ENCODE measurements around the gene TYR.
"Not testable (repeated sequence)": the region's sequence is repeated elsewhere in the genome, so short reads cannot be mapped to it uniquely, and the experiment has no call there.

DNA sequence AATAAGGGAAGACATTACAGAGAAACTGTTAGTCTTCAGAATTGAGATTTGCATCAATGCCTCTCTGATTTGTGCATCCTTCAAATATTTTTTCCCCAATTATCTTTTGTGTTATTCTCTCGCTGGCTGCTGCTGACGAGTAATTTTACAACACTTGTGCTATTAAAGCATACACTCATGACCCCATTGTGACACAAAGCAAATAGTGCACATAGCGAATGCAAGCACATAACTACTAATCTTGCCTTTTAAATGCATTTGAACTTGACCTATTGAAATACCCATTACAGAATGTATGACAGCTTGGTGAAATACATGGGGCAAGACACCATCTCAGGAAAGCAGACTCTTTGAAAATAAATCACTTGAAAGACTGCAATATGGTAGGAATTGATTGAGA is 132.9 kb downstream of the TYR start:
- TF ChIP-seq, protein P1, sequence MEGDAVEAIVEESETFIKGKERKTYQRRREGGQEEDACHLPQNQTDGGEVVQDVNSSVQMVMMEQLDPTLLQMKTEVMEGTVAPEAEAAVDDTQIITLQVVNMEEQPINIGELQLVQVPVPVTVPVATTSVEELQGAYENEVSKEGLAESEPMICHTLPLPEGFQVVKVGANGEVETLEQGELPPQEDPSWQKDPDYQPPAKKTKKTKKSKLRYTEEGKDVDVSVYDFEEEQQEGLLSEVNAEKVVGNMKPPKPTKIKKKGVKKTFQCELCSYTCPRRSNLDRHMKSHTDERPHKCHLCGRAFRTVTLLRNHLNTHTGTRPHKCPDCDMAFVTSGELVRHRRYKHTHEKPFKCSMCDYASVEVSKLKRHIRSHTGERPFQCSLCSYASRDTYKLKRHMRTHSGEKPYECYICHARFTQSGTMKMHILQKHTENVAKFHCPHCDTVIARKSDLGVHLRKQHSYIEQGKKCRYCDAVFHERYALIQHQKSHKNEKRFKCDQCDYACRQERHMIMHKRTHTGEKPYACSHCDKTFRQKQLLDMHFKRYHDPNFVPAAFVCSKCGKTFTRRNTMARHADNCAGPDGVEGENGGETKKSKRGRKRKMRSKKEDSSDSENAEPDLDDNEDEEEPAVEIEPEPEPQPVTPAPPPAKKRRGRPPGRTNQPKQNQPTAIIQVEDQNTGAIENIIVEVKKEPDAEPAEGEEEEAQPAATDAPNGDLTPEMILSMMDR (IDR thresholded peaks at IDR 0.05) = not testable (repeated sequence)
- TF ChIP-seq, protein P2, sequence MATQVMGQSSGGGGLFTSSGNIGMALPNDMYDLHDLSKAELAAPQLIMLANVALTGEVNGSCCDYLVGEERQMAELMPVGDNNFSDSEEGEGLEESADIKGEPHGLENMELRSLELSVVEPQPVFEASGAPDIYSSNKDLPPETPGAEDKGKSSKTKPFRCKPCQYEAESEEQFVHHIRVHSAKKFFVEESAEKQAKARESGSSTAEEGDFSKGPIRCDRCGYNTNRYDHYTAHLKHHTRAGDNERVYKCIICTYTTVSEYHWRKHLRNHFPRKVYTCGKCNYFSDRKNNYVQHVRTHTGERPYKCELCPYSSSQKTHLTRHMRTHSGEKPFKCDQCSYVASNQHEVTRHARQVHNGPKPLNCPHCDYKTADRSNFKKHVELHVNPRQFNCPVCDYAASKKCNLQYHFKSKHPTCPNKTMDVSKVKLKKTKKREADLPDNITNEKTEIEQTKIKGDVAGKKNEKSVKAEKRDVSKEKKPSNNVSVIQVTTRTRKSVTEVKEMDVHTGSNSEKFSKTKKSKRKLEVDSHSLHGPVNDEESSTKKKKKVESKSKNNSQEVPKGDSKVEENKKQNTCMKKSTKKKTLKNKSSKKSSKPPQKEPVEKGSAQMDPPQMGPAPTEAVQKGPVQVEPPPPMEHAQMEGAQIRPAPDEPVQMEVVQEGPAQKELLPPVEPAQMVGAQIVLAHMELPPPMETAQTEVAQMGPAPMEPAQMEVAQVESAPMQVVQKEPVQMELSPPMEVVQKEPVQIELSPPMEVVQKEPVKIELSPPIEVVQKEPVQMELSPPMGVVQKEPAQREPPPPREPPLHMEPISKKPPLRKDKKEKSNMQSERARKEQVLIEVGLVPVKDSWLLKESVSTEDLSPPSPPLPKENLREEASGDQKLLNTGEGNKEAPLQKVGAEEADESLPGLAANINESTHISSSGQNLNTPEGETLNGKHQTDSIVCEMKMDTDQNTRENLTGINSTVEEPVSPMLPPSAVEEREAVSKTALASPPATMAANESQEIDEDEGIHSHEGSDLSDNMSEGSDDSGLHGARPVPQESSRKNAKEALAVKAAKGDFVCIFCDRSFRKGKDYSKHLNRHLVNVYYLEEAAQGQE (IDR thresholded peaks at IDR 0.05; ENCODE audit: insufficient read depth in 1 of 2, low read depth in 2 of 2, low read length in 1 of 2) = not testable (repeated sequence)
- TF ChIP-seq SIN3A (IDR thresholded peaks at IDR 0.05; ENCODE audit: borderline replicate concordance, insufficient read depth, low read depth, low read length) = not testable (repeated sequence)
